Left lung (tissue), 10 donors: Measurements from ENCODE around the gene PIK3CG. TPM values are rescaled to one million over a fixed set of nuclear protein-coding genes. Genes with fewer than 3 reads are reported as not detected.
"Not testable (repeated sequence)": the region's sequence is repeated elsewhere in the genome, so short reads cannot be mapped to it uniquely, and the experiment has no call there.

Experiments used
- ATAC-seq: fragments of 200-7000 bp; cut with Tn5 transposase; one replicate; pipeline ENCODE4 v1.9.1; 2020; ENCODE audit warnings: moderate library complexity
- DNase-seq, 4 donors: peaks; one replicate each; pipeline ENCODE4 v3.0.0-alpha.2; 2013 to 2020
- H3K27ac ChIP-seq, 2 donors: fragments of 200-600 bp; sonication (generic) in 1 of 2; one replicate each; pipeline versions ENCODE4 v1.5.0 to v1.8.0; 2020 to 2021
- H3K27me3 ChIP-seq, 2 donors: fragments of 200-600 bp; sonication (generic) in 1 of 2; one replicate each; pipeline versions ENCODE4 v1.5.0 to v1.8.0; 2020 to 2021
- H3K36me3 ChIP-seq, 2 donors: fragments of 200-600 bp; sonication (generic) in 1 of 2; one replicate each; pipeline versions ENCODE4 v1.5.0 to v1.8.0; 2020 to 2021
- H3K4me1 ChIP-seq, 2 donors: fragments of 200-600 bp; one replicate each; pipeline ENCODE4 v1.8.0; 2021
- H3K4me3 ChIP-seq, 2 donors: fragments of 200-600 bp; sonication (generic) in 1 of 2; one replicate each; pipeline versions ENCODE4 v1.5.0 to v1.8.0; 2020 to 2021; ENCODE audit warnings: mild to moderate bottlenecking in 1 of 2
- H3K9me3 ChIP-seq, 2 donors: fragments of 200-600 bp; sonication (generic) in 1 of 2; one replicate each; pipeline versions ENCODE4 v1.5.0 to v1.8.0; 2020 to 2021
- intact Hi-C, 2 donors: fragments of 100-400 bp; cut with DNase I; formaldehyde crosslinking; loops; one replicate each; pipeline versions ENCODE4 v1.11.2 to v1.14.2; 2022
- polyA plus RNA-seq, 6 donors: library from polyadenylated mRNA; unstranded; fragments of 120-200 nt; gene quantifications; one replicate each; pipeline ENCODE4 v1.2.1, GENCODE V29; 2013; ENCODE audit not compliant: insufficient read length in 6 of 6
- total RNA-seq, 2 donors: library from RNA; stranded (reverse); fragmentation: NEBNext Ultra II Directional; extraction: Animal tissue kit (Norgen Biotek cat#: 25700); gene quantifications; one replicate each; pipeline ENCODE4 v1.2.1, GENCODE V29; 2021
- TF ChIP-seq, protein P1 (sequence below), 2 donors: fragments of 200-600 bp; sonication (generic) in 1 of 2; IDR thresholded peaks; one replicate each; pipeline versions ENCODE4 v1.5.0 to v1.8.0; 2021; ENCODE audit warnings: antibody characterized with exemption in 2 of 2
- donor health status: DM: no; HTN: yes; CAD: no.
- donor health status: DM: no; HTN: no; CAD: no.

The PIK3CG gene
- total and polyA plus RNA-seq, 8 donors: 2.6 to 13.2 (median 3.6) TPM

DNA sequence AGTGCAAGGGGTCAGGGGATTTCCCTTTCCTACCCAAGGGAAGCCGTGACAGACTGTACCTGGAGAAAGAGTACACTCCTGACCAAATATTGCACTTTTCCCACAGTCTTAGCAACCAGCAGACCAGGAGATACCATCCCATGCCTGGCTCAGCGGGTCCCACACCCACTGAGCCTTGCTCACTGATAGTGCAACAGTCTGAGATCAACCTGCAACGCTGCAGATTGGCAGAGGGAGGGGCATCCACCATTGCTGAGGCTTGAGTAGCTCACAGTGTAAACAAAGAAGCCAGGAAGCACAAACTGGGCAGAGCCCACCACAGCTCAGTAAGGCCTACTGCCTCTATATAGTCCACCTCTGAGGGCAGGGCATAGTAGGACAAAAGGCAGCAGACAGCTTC lies 53.9 kb downstream of the PIK3CG start:
- H3K27me3 ChIP-seq: no peaks in the 10 kb centered on the region
- H3K36me3 ChIP-seq: no peaks in the 10 kb centered on the region
- peaks cover 0 to 10% of the 10 kb centered on the region in 2 donors for H3K9me3 ChIP-seq
- DNase-seq (no peak), ATAC-seq (no peak)
- no peak overlapping the region for H3K27ac ChIP-seq
- no peaks in the 10 kb centered on the region for H3K4me1 ChIP-seq
- H3K4me3 ChIP-seq: no peak overlapping the region
- TF ChIP-seq, protein P1, sequence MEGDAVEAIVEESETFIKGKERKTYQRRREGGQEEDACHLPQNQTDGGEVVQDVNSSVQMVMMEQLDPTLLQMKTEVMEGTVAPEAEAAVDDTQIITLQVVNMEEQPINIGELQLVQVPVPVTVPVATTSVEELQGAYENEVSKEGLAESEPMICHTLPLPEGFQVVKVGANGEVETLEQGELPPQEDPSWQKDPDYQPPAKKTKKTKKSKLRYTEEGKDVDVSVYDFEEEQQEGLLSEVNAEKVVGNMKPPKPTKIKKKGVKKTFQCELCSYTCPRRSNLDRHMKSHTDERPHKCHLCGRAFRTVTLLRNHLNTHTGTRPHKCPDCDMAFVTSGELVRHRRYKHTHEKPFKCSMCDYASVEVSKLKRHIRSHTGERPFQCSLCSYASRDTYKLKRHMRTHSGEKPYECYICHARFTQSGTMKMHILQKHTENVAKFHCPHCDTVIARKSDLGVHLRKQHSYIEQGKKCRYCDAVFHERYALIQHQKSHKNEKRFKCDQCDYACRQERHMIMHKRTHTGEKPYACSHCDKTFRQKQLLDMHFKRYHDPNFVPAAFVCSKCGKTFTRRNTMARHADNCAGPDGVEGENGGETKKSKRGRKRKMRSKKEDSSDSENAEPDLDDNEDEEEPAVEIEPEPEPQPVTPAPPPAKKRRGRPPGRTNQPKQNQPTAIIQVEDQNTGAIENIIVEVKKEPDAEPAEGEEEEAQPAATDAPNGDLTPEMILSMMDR (IDR thresholded peaks at IDR 0.05): no peak
- intact Hi-C loops: no loop called here

DNA sequence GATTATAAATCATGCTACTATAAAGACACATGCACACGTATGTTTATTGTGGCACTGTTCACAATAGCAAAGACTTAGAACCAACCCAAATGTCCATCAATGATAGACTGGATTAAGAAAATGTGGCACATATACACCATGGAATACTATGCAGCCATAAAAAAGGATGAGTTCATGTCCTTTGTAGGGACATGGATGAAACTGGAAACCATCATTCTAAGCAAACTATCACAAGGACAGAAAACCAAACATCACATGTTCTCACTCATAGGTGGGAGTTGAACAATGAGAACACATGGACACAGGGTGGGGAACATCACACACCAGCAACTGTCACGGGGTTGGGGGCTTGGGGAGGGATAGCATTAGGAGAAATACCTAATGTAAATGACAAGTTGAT lies 59.4 kb downstream of the PIK3CG start:
- H3K27ac ChIP-seq, H3K36me3 ChIP-seq, DNase-seq, H3K4me1 ChIP-seq, H3K4me3 ChIP-seq, ATAC-seq, H3K27me3 ChIP-seq, intact Hi-C loops: not testable (repeated sequence)
- H3K9me3 ChIP-seq: peaks cover 0 to 12% of the 10 kb centered on the region in 2 donors

GRCh38 chr7:106926892-106927291 lies 61.8 kb downstream of the PIK3CG start:
- H3K36me3 ChIP-seq: no peaks in the 10 kb centered on the region
- DNase-seq (no peak), ATAC-seq (no peak)
- no peak overlapping the region for H3K4me3 ChIP-seq
- TF ChIP-seq, protein P1 (IDR thresholded peaks at IDR 0.05): no peak
- H3K27ac ChIP-seq: no peak overlapping the region
- peaks cover 0 to 8% of the 10 kb centered on the region in 2 donors for H3K9me3 ChIP-seq
- intact Hi-C loops: no loop called here
- no peaks in the 10 kb centered on the region for H3K4me1 ChIP-seq
- H3K27me3 ChIP-seq: no peaks in the 10 kb centered on the region

GRCh38 chr7:106927536-106927935 lies 62.5 kb downstream of the PIK3CG start:
- Histone ChIP-seq H3K36me3 (no peaks in the 10 kb centered on the region), H3K27me3 (no peaks in the 10 kb centered on the region), H3K27ac (no peak overlapping the region), H3K4me1 (no peaks in the 10 kb centered on the region), H3K9me3 (peaks cover 0 to 7% of the 10 kb centered on the region in 2 donors), H3K4me3 (no peak overlapping the region)
- no peak for DNase-seq
- TF ChIP-seq, protein P1 (IDR thresholded peaks at IDR 0.05): no peak
- no peak for ATAC-seq
- intact Hi-C loops: no loop called here

GRCh38 chr7:106929616-106930015 lies 64.5 kb downstream of the PIK3CG start:
- H3K4me3 ChIP-seq, ATAC-seq, DNase-seq, H3K27ac ChIP-seq, H3K27me3 ChIP-seq, H3K4me1 ChIP-seq, H3K36me3 ChIP-seq, intact Hi-C loops, H3K9me3 ChIP-seq: not testable (repeated sequence)

- H3K27me3 ChIP-seq: no peaks in the 10 kb centered on the region
- no peaks in the 10 kb centered on the region for H3K36me3 ChIP-seq
- no peak overlapping the region for H3K4me3 ChIP-seq
- no peaks in the 10 kb centered on the region for H3K9me3 ChIP-seq
- TF ChIP-seq, protein P1 (IDR thresholded peaks at IDR 0.05): no peak
- no peak overlapping the region for H3K27ac ChIP-seq
- no peak for ATAC-seq
- DNase-seq: no peak
- H3K4me1 ChIP-seq: no peaks in the 10 kb centered on the region
- intact Hi-C loops: no loop called here
These were observed 71.2 kb downstream of the PIK3CG start for GRCh38 chr7:106936236-106936635.

DNA sequence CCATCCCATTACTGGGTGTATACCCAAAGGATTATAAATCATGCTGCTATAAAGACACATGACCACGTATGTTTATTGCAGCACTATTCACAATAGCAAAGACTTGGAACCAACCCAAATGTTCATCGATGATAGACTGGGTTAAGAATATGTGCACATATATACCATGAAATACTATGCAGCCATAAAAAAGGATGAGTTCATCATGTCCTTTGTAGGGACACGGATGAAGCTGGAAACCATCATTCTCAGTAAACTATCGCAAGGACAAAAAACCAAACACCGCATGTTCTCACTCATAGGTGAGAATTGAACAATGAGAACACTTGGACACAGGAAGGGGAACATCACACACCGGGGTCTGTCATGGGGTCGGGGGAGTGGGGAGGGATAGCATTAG lies 73.0 kb downstream of the PIK3CG start:
- H3K27me3 ChIP-seq, H3K27ac ChIP-seq, ATAC-seq, H3K36me3 ChIP-seq, H3K9me3 ChIP-seq, intact Hi-C loops, DNase-seq, H3K4me1 ChIP-seq, H3K4me3 ChIP-seq: not testable (repeated sequence)
